Left lung (tissue), 10 donors: Measurements from ENCODE around the gene SHISA2. TPM values are rescaled to one million over a fixed set of nuclear protein-coding genes. Genes with fewer than 3 reads are reported as not detected.

ENCODE experiments used
- ATAC-seq: fragments of 200-7000 bp; cut with Tn5 transposase; one replicate; pipeline ENCODE4 v1.9.1; 2020; ENCODE audit warnings: moderate library complexity
- DNase-seq, 4 donors: peaks; one replicate each; pipeline ENCODE4 v3.0.0-alpha.2; 2013 to 2020
- H3K27ac ChIP-seq, 2 donors: fragments of 200-600 bp; sonication (generic) in 1 of 2; one replicate each; pipeline versions ENCODE4 v1.5.0 to v1.8.0; 2020 to 2021
- H3K27me3 ChIP-seq, 2 donors: fragments of 200-600 bp; sonication (generic) in 1 of 2; one replicate each; pipeline versions ENCODE4 v1.5.0 to v1.8.0; 2020 to 2021
- H3K36me3 ChIP-seq, 2 donors: fragments of 200-600 bp; sonication (generic) in 1 of 2; one replicate each; pipeline versions ENCODE4 v1.5.0 to v1.8.0; 2020 to 2021
- H3K4me1 ChIP-seq, 2 donors: fragments of 200-600 bp; one replicate each; pipeline ENCODE4 v1.8.0; 2021
- H3K4me3 ChIP-seq, 2 donors: fragments of 200-600 bp; sonication (generic) in 1 of 2; one replicate each; pipeline versions ENCODE4 v1.5.0 to v1.8.0; 2020 to 2021; ENCODE audit warnings: mild to moderate bottlenecking in 1 of 2
- H3K9me3 ChIP-seq, 2 donors: fragments of 200-600 bp; sonication (generic) in 1 of 2; one replicate each; pipeline versions ENCODE4 v1.5.0 to v1.8.0; 2020 to 2021
- CTCF ChIP-seq, 2 donors: fragments of 200-600 bp; sonication (generic) in 1 of 2; IDR thresholded peaks; one replicate each; pipeline versions ENCODE4 v1.5.0 to v1.8.0; 2021; ENCODE audit warnings: antibody characterized with exemption in 2 of 2
- intact Hi-C, 2 donors: fragments of 100-400 bp; cut with DNase I; formaldehyde crosslinking; loops; one replicate each; pipeline versions ENCODE4 v1.11.2 to v1.14.2; 2022
- polyA plus RNA-seq, 6 donors: library from polyadenylated mRNA; unstranded; fragments of 120-200 nt; gene quantifications; one replicate each; pipeline ENCODE4 v1.2.1, GENCODE V29; 2013; ENCODE audit not compliant: insufficient read length in 6 of 6
- total RNA-seq, 2 donors: library from RNA; stranded (reverse); fragmentation: NEBNext Ultra II Directional; extraction: Animal tissue kit (Norgen Biotek cat#: 25700); gene quantifications; one replicate each; pipeline ENCODE4 v1.2.1, GENCODE V29; 2021
- donor health status: DM: no; HTN: yes; CAD: no.
- donor health status: DM: no; HTN: no; CAD: no.

SHISA2 gene
- total and polyA plus RNA-seq, 8 donors, result 12.0 to 63.8 (median 43.2) TPM

- DNase-seq (peak in 2 of 4 donors; percentile 51 to 77), ATAC-seq (peak; percentile 93)
- intact Hi-C loops, result no loop called here
- H3K27me3 ChIP-seq, result peaks cover 0 to 8% of the 10 kb centered on the region in 2 donors
- no peaks in the 10 kb centered on the region for H3K36me3 ChIP-seq
- no peak overlapping the region for H3K4me3 ChIP-seq
- H3K27ac ChIP-seq, result no peak overlapping the region
- H3K9me3 ChIP-seq, result no peaks in the 10 kb centered on the region
- TF ChIP-seq CTCF (IDR thresholded peaks at IDR 0.05), result peak in 1 of 2 donors; percentile 61
- H3K4me1 ChIP-seq, result no peaks in the 10 kb centered on the region
Measured at GRCh38 chr13:26062853-26063444, 11.1 kb upstream of the SHISA2 start.

DNA sequence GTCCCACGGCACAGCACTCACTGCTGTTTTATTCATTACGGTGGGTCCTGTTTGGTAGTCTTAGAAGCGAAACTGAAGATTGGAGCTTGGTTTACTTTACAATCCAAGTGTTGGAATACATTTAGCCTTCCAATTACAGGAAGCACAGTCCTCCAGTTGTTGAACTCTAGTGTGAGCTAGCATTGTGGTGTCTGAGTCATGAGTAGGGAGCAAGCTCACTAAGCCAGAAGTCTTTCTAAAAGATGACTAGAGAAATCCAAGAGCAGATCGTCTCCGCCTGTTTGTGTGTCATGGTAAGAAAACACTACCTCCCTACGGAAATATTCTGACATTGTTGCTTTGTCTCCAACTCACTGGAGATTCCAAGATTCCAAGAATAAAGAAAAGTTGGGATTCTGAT lies 10.1 kb upstream of the SHISA2 start:
- DNase-seq (no peak), ATAC-seq (peak; percentile 80)
- intact Hi-C loops, result no loop called here
- H3K9me3 ChIP-seq, result no peaks in the 10 kb centered on the region
- TF ChIP-seq CTCF (IDR thresholded peaks at IDR 0.05), result no peak
- no peaks in the 10 kb centered on the region for H3K4me1 ChIP-seq
- no peaks in the 10 kb centered on the region for H3K36me3 ChIP-seq
- H3K27me3 ChIP-seq, result peaks cover 0 to 8% of the 10 kb centered on the region in 2 donors
- H3K4me3 ChIP-seq, result no peak overlapping the region
- H3K27ac ChIP-seq, result no peak overlapping the region

DNA sequence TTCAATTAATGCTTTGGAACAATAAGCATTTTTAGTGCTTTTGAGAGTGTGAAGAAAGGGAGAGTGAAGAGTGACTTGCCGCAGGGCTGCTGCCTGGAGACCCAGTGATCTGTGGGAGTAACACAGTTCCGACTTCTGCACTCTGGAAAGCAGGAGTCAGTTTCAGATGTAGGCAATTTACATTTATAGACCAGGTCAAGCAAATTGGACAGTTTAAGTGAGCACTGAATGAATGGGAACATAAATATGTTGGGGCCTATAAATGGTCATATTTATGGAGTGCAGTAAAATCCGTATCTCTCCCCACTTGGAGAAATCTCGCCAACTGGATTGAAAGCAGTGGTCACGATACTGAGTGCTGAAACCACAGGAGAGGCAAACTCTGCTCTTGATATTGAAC lies 9.4 kb upstream of the SHISA2 start:
- ATAC-seq (no peak), DNase-seq (no peak)
- no peak overlapping the region for H3K4me3 ChIP-seq
- no peaks in the 10 kb centered on the region for H3K36me3 ChIP-seq
- no peak overlapping the region for H3K27ac ChIP-seq
- TF ChIP-seq CTCF (IDR thresholded peaks at IDR 0.05), result no peak
- no peaks in the 10 kb centered on the region for H3K4me1 ChIP-seq
- H3K9me3 ChIP-seq, result no peaks in the 10 kb centered on the region
- peaks cover 0 to 8% of the 10 kb centered on the region in 2 donors for H3K27me3 ChIP-seq
- intact Hi-C loops, result no loop called here

GRCh38 chr13:26060357-26060756 lies 8.5 kb upstream of the SHISA2 start:
- no peak overlapping the region for H3K4me3 ChIP-seq
- H3K27me3 ChIP-seq, result peaks cover 0 to 8% of the 10 kb centered on the region in 2 donors
- H3K9me3 ChIP-seq, result no peaks in the 10 kb centered on the region
- H3K27ac ChIP-seq, result no peak overlapping the region
- intact Hi-C loops, result no loop called here
- no peak for DNase-seq
- H3K36me3 ChIP-seq, result no peaks in the 10 kb centered on the region
- no peaks in the 10 kb centered on the region for H3K4me1 ChIP-seq
- no peak for TF ChIP-seq CTCF (IDR thresholded peaks at IDR 0.05)
- ATAC-seq, result no peak

GRCh38 chr13:26058704-26059103 lies 6.9 kb upstream of the SHISA2 start:
- ATAC-seq, result no peak
- DNase-seq, result no peak
- Histone ChIP-seq H3K9me3 (no peaks in the 10 kb centered on the region), H3K4me1 (no peaks in the 10 kb centered on the region), H3K36me3 (no peaks in the 10 kb centered on the region), H3K27ac (no peak overlapping the region), H3K4me3 (no peak overlapping the region), H3K27me3 (peaks cover 0 to 9% of the 10 kb centered on the region in 2 donors)
- no peak for TF ChIP-seq CTCF (IDR thresholded peaks at IDR 0.05)
- intact Hi-C loops, result no loop called here
